ENCODE measurements around the gene ASB12. TPM values are rescaled to one million over a fixed set of nuclear protein-coding genes. Genes with fewer than 3 reads are reported as not detected.
"Not testable (repeated sequence)": the region's sequence is repeated elsewhere in the genome, so short reads cannot be mapped to it uniquely, and the experiment has no call there.

Gene ASB12
- total RNA-seq (under 1 TPM in 3 of 6 donors, not detected in 3; 0.12 to 0.21 (median 0.14) TPM), polyA plus RNA-seq (under 1 TPM; 0.15 to 0.19 TPM)

DNA sequence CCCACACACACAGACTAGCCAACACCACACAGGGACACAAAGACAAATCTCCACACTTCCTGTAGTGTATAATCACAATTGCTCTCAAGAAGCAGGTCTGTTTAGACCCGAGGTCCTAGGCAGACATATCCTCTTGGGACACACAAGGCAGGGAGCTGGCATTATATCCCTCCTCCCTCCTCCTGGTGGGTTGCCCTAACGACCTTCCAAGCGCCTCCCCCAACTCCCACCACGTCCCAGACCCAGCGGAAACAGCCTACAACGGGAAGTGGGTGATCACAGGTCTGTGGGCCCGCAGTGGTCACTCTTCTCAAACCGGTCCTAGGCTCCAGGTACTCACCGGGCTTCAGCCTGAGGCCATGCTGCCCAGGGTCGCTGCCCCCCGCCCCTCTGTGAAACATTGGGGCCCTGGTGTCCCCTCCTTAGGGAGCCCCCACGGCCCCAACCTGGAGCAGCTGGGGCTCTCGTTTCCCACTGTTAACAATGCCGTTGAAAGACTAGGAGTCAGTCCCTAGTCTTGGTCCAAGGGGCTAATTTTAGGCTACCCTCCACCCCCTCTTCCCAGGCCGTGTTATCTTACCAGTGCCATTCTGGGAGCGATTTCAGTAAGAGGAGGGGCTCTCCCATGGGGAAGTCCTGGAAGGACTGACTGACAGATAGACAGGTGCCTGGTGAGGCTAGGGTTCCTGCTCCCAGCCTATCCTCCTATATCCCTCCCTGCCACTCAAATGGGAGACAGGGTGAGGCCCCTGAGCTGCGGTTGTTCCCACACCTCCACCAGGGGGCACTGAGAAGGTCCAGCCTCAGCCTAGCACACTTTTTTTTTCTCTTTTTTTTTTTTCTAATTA is at the start of gene ASB12:
Gene ASB12 (minus strand): TSS at position 485 of the 848 bp plus-strand sequence. CDS start 4,957 bp downstream, outside the sequence.
- no peaks in the 10 kb centered on the region for H3K36me3 ChIP-seq
- no peaks in the 10 kb centered on the region for H3K9me3 ChIP-seq
- no peak within 1 kb of the TSS for H3K4me3 ChIP-seq
- FAIRE-seq (no peak), ATAC-seq (no peak), DNase-seq (peak in 1 of 6 donors; percentile 42)
- TF ChIP-seq, protein P1, sequence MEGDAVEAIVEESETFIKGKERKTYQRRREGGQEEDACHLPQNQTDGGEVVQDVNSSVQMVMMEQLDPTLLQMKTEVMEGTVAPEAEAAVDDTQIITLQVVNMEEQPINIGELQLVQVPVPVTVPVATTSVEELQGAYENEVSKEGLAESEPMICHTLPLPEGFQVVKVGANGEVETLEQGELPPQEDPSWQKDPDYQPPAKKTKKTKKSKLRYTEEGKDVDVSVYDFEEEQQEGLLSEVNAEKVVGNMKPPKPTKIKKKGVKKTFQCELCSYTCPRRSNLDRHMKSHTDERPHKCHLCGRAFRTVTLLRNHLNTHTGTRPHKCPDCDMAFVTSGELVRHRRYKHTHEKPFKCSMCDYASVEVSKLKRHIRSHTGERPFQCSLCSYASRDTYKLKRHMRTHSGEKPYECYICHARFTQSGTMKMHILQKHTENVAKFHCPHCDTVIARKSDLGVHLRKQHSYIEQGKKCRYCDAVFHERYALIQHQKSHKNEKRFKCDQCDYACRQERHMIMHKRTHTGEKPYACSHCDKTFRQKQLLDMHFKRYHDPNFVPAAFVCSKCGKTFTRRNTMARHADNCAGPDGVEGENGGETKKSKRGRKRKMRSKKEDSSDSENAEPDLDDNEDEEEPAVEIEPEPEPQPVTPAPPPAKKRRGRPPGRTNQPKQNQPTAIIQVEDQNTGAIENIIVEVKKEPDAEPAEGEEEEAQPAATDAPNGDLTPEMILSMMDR (IDR thresholded peaks at IDR 0.05) = no peak
- H3K27ac ChIP-seq = no peak within 1 kb of the TSS
- H3K27me3 ChIP-seq = peaks cover 0 to 4% (median 0%) of the 10 kb centered on the region in 4 donors
- 63 to 70% methylated on average over 17 of the region's 17 CpGs for WGBS, 2 donors
- intact Hi-C loops (cut with DNase I) = no loop called here
- no peaks in the 10 kb centered on the region for H3K4me1 ChIP-seq

- no peaks in the 10 kb centered on the region for H3K27me3 ChIP-seq
- no peak overlapping the region for H3K27ac ChIP-seq
- no peak for DNase-seq
- no peaks in the 10 kb centered on the region for H3K4me1 ChIP-seq
- intact Hi-C loops (cut with DNase I) = no loop called here
- no peaks in the 10 kb centered on the region for H3K9me3 ChIP-seq
- no peak for FAIRE-seq
- no peak for ATAC-seq
- no peaks in the 10 kb centered on the region for H3K36me3 ChIP-seq
- TF ChIP-seq, protein P1 (IDR thresholded peaks at IDR 0.05) = no peak
- H3K4me3 ChIP-seq = no peak overlapping the region
Measured at GRCh38 chrX:64265265-64265664, 34.9 kb upstream of the ASB12 start.

- Histone ChIP-seq H3K9me3 (no peaks in the 10 kb centered on the region), H3K27me3 (peaks cover 0 to 4% (median 0%) of the 10 kb centered on the region in 4 donors), H3K4me3 (no peak overlapping the region), H3K27ac (no peak overlapping the region), H3K4me1 (no peaks in the 10 kb centered on the region), H3K36me3 (no peaks in the 10 kb centered on the region)
- no peak for DNase-seq
- intact Hi-C loops (cut with DNase I) = no loop called here
- no peak for FAIRE-seq
- 27% methylated on average over 3 of the region's 3 CpGs for WGBS, 2 donors
- TF ChIP-seq, protein P1 (IDR thresholded peaks at IDR 0.05) = no peak
- no peak for ATAC-seq
Measured at GRCh38 chrX:64229154-64229553, 1.3 kb downstream of the ASB12 start.

DNA sequence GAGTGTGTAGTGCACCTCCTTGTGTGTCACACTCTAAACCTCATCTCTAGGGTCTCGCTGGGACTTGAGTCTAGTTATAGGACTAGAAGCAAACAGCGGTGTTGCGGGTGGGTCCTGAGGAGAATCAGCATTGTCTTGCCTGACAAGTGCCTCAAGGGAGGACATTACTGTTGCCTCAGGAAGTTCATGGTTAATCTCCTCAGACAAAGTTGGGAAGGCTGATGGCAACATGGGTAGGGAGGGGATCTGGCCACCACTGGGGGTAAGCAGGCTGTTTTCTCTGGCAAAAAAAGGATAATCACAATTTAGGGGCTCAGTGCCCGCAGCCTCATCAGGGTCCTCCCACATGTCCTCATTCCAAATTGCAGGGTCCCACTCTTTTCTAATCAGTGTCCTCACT is 12.4 kb downstream of the ASB12 start:
- intact Hi-C loops (cut with DNase I) = no loop called here
- FAIRE-seq (no peak), ATAC-seq (no peak), DNase-seq (no peak)
- no peaks in the 10 kb centered on the region for H3K9me3 ChIP-seq
- TF ChIP-seq, protein P1 (IDR thresholded peaks at IDR 0.05) = no peak
- H3K27me3 ChIP-seq = no peaks in the 10 kb centered on the region
- no peak overlapping the region for H3K4me3 ChIP-seq
- no peaks in the 10 kb centered on the region for H3K36me3 ChIP-seq
- 92 to 93% methylated on average over 4 of the region's 4 CpGs for WGBS, 2 donors
- no peak overlapping the region for H3K27ac ChIP-seq
- no peaks in the 10 kb centered on the region for H3K4me1 ChIP-seq

DNA sequence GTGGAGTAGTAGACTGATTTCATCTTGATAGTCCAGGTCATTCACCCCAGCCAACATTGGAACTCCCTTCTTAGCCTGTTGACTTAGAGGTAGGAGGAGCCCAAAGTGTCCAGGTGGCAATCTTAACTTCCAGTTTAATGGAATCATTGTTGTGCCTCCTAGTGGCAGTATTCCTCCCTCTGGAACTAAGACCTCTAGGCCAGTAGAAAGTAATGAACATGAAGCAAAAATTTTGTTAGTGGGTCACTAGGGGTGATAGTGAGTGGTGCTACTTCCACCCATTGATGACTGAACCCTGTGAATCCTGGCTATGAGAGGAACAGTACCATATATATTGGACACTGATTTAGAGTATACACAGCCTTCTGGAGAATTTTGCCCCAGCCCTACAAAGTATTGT is 16.4 kb downstream of the ASB12 start:
- H3K4me3 ChIP-seq; H3K36me3 ChIP-seq; FAIRE-seq; ATAC-seq; H3K4me1 ChIP-seq; H3K27me3 ChIP-seq; DNase-seq; intact Hi-C loops (cut with DNase I); H3K27ac ChIP-seq; H3K9me3 ChIP-seq: not testable (repeated sequence)
- TF ChIP-seq, protein P1 (IDR thresholded peaks at IDR 0.05) = peak in 1 of 4 donors; percentile 5

All from pancreas (tissue), 10 donors.